Lower lobe of right lung (tissue), 2 donors: ENCODE measurements around the gene CPB2. TPM values are rescaled to one million over a fixed set of nuclear protein-coding genes. Genes with fewer than 3 reads are reported as not detected.

Experiments used
- ATAC-seq, 2 donors: fragments of 200-7000 bp; cut with Tn5 transposase; one replicate each; pipeline ENCODE4 v1.9.1; 2020 to 2022; ENCODE audit warnings: mild to moderate bottlenecking in 2 of 2, moderate library complexity in 2 of 2
- DNase-seq: peaks from one replicate; pipeline ENCODE4 v3.0.0-alpha.2; 2020
- H3K27ac ChIP-seq: fragments of 200-600 bp; one replicate; pipeline ENCODE4 v1.8.0; 2022
- H3K27me3 ChIP-seq: fragments of 200-600 bp; one replicate; pipeline ENCODE4 v1.8.0; 2022; ENCODE audit warnings: low read depth
- H3K36me3 ChIP-seq: fragments of 200-600 bp; one replicate; pipeline ENCODE4 v1.8.0; 2022; ENCODE audit warnings: mild to moderate bottlenecking
- H3K4me1 ChIP-seq: fragments of 200-600 bp; one replicate; pipeline ENCODE4 v1.8.0; 2022
- H3K4me3 ChIP-seq: fragments of 200-600 bp; one replicate; pipeline ENCODE4 v1.8.0; 2022; ENCODE audit warnings: mild to moderate bottlenecking
- H3K9me3 ChIP-seq: fragments of 200-600 bp; one replicate; pipeline ENCODE4 v1.8.0; 2022
- intact Hi-C: fragments of 100-400 bp; cut with DNase I; formaldehyde crosslinking; loops from one replicate; pipeline ENCODE4 v1.11.0; 2022
- total RNA-seq: library from RNA; stranded (reverse); fragmentation: NEBNext Ultra II Directional; extraction: Animal tissue kit (Norgen Biotek cat#: 25700); gene quantifications from one replicate; pipeline ENCODE4 v1.2.1, GENCODE V29; 2021
- TF ChIP-seq, protein P1 (sequence below): fragments of 200-600 bp; IDR thresholded peaks from one replicate; pipeline ENCODE4 v1.8.0; 2022; ENCODE audit warnings: antibody characterized with exemption, mild to moderate bottlenecking
- donor health status: DM: no; HTN: yes; CAD: no; lungs with severe emphysema.

The CPB2 gene
- total RNA-seq, 1 donor from 2014 or later: 33.5 TPM

DNA sequence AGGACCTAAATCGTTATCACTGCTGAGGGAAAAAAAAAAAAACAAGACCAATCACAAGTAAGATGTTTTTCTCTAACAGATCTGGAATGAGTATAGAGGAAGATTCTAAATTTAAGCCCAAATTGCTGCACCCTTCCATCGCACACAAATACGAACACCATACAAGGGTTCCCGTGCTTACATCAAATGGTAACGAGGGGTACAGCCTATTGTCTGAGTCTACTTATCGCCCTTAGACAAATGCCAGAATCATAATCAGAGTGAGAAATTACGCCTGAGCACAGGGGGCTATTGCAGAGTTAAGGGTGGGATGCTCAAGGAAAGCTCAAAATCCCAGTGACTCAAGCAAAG lies 52.9 kb downstream of the CPB2 start:
- Histone ChIP-seq H3K27me3 (no peaks in the 10 kb centered on the region), H3K36me3 (no peaks in the 10 kb centered on the region), H3K27ac (peak overlapping the region; percentile 95), H3K9me3 (no peaks in the 10 kb centered on the region), H3K4me3 (peak overlapping the region; percentile 79), H3K4me1 (peaks cover 30% of the 10 kb centered on the region)
- peak; percentile 39 to 47 for ATAC-seq
- TF ChIP-seq, protein P1, sequence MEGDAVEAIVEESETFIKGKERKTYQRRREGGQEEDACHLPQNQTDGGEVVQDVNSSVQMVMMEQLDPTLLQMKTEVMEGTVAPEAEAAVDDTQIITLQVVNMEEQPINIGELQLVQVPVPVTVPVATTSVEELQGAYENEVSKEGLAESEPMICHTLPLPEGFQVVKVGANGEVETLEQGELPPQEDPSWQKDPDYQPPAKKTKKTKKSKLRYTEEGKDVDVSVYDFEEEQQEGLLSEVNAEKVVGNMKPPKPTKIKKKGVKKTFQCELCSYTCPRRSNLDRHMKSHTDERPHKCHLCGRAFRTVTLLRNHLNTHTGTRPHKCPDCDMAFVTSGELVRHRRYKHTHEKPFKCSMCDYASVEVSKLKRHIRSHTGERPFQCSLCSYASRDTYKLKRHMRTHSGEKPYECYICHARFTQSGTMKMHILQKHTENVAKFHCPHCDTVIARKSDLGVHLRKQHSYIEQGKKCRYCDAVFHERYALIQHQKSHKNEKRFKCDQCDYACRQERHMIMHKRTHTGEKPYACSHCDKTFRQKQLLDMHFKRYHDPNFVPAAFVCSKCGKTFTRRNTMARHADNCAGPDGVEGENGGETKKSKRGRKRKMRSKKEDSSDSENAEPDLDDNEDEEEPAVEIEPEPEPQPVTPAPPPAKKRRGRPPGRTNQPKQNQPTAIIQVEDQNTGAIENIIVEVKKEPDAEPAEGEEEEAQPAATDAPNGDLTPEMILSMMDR: no peak
- DNase-seq: no peak
- intact Hi-C loops: no loop called here

DNA sequence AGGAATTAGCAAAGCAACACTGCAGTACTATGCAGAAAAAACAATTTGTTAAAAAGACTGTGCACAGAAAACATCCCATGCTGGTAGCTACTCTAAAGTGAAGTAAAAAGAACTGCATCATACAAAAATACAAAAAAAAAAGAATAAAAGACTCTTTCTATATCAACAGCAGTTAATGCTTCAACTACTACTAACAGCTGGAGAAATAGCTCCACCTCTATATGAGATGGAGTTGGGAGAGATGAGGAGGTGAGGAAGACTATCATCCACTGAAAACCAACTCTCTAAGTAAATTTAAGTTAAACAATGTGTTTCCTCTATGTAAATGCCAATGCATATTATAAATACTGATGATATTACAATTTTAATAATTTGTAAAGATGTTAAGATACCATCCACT lies 54.1 kb downstream of the CPB2 start:
- intact Hi-C loops: no loop called here
- Histone ChIP-seq H3K27me3 (no peaks in the 10 kb centered on the region), H3K4me3 (peak overlapping the region; percentile 79), H3K27ac (no peak overlapping the region), H3K9me3 (no peaks in the 10 kb centered on the region), H3K4me1 (peaks cover 30% of the 10 kb centered on the region), H3K36me3 (no peaks in the 10 kb centered on the region)
- ATAC-seq (no peak), DNase-seq (no peak)
- TF ChIP-seq, protein P1: no peak

DNA sequence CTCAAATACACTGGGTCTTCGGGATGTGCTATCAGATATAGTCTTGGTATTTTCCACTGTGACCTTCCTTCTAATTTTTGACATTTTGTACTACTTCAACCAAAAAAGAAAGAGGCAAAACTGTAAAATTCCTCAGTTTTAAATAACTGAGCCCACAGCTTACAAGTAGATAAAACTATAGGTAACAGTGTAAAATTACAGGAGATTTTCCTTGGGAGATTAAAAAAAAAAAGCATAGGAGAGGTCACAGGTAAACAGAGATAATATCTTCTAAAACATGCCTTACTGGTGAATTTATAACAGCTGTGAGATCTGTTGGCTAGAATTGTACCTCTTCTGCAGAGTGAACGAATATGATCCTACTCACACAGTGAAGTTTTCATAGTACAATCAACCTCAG lies 59.4 kb downstream of the CPB2 start:
- H3K27ac ChIP-seq: no peak overlapping the region
- peaks cover 24% of the 10 kb centered on the region for H3K36me3 ChIP-seq
- no peaks in the 10 kb centered on the region for H3K27me3 ChIP-seq
- H3K4me1 ChIP-seq: peaks cover 8% of the 10 kb centered on the region
- intact Hi-C loops: no loop called here
- ATAC-seq (no peak), DNase-seq (no peak)
- H3K9me3 ChIP-seq: no peaks in the 10 kb centered on the region
- TF ChIP-seq, protein P1: no peak
- no peak overlapping the region for H3K4me3 ChIP-seq

- Histone ChIP-seq H3K27me3 (no peaks in the 10 kb centered on the region), H3K27ac (no peak overlapping the region), H3K9me3 (no peaks in the 10 kb centered on the region), H3K4me1 (no peaks in the 10 kb centered on the region), H3K36me3 (peaks cover 42% of the 10 kb centered on the region), H3K4me3 (no peak overlapping the region)
- TF ChIP-seq, protein P1: no peak
- no peak for DNase-seq
- ATAC-seq: no peak
- intact Hi-C loops: no loop called here
Observed at GRCh38 chr13:46043647-46044046, 61.2 kb downstream of the CPB2 start.

DNA sequence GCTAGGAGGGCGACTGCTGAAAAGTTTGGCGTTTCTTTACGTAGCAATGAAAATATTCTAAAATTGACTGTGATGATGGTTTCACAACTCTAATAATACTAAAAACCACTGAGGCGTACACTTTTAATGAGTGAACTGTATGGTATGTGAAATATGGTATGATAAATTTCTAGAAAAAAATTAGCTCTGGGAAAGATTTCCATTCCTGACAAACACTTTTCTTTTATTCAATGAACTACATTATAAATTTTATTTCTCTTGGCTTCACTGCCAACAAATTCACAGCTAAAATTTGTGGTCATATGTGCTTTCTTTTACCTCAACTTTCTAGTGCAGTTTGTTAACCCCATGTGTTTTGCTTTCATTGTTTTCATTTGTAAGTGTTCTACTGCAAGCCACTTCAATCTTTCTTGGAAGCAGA lies 63.4 kb downstream of the CPB2 start:
- Histone ChIP-seq H3K27me3 (no peaks in the 10 kb centered on the region), H3K9me3 (no peaks in the 10 kb centered on the region), H3K27ac (no peak overlapping the region), H3K4me1 (no peaks in the 10 kb centered on the region), H3K4me3 (no peak overlapping the region), H3K36me3 (peaks cover 52% of the 10 kb centered on the region)
- TF ChIP-seq, protein P1: no peak
- intact Hi-C loops: no loop called here
- DNase-seq (no peak), ATAC-seq (no peak)

- Histone ChIP-seq H3K27ac (no peak overlapping the region), H3K4me3 (no peak overlapping the region), H3K27me3 (no peaks in the 10 kb centered on the region), H3K4me1 (no peaks in the 10 kb centered on the region), H3K36me3 (peaks cover 55% of the 10 kb centered on the region), H3K9me3 (no peaks in the 10 kb centered on the region)
- no peak for DNase-seq
- TF ChIP-seq, protein P1: no peak
- no peak for ATAC-seq
- intact Hi-C loops: no loop called here
Observed at GRCh38 chr13:46040763-46041162, 64.1 kb downstream of the CPB2 start.
